IMR-90 (cell line): ENCODE measurements around the gene CABP2. TPM values are rescaled to one million over a fixed set of nuclear protein-coding genes. Genes with fewer than 3 reads are reported as not detected.
"Not testable (repeated sequence)": the region's sequence is repeated elsewhere in the genome, so short reads cannot be mapped to it uniquely, and the experiment has no call there.

Experiments used
- ATAC-seq: fragments of 200-7000 bp; cut with Tn5 transposase; 2 replicates; pipeline ENCODE4 v1.9.1; 2020; ENCODE audit warnings: low read depth, mild to moderate bottlenecking, moderate library complexity
- BruUV-seq: library from RNA; stranded (reverse); fragments of 400-500 nt; replicated peaks from 2 replicates; lab custom pipeline; 2021; lab: Mats Ljungman, UMichigan
- CTCF ChIA-PET: fragments of 300-600 bp; formaldehyde crosslinking; extraction: SDS; loops from one replicate; lab custom pipeline; 2021; ENCODE audit warnings: antibody characterized with exemption; lab: Yijun Ruan, JAX
- POLR2A ChIA-PET: fragments of 300-600 bp; sonication (Branson Sonifier 250); formaldehyde crosslinking; loops from one replicate; lab custom pipeline; 2022; ENCODE audit warnings: antibody characterized with exemption; ENCODE audit not compliant: unreplicated experiment; lab: Charles Lee
- DNase-seq: peaks from one replicate; pipeline ENCODE4 v3.0.0; 2013
- H2AFZ ChIP-seq: replicated peaks from 2 replicates; pipeline ENCODE3; 2013; ENCODE audit warnings: low read length, mild to moderate bottlenecking; ENCODE audit not compliant: poor library complexity
- H2AK5ac ChIP-seq: 2 replicates; pipeline ENCODE4 v1.6.1; 2013; ENCODE audit warnings: low read depth, low read length, inconsistent platforms
- H2AK9ac ChIP-seq: replicated peaks from 2 replicates; pipeline ENCODE3; 2013; ENCODE audit warnings: mild to moderate bottlenecking, low read depth, low read length, moderate library complexity; ENCODE audit not compliant: poor library complexity
- H2BK120ac ChIP-seq: 2 replicates; pipeline ENCODE4 v1.6.1; 2013; ENCODE audit warnings: low read depth, low read length, inconsistent platforms
- H2BK15ac ChIP-seq: 3 replicates; pipeline ENCODE4 v1.6.1; 2013; ENCODE audit warnings: low read depth, low read length, inconsistent platforms
- H2BK20ac ChIP-seq: 2 replicates; pipeline ENCODE4 v1.6.1; 2013; ENCODE audit warnings: low read depth, mild to moderate bottlenecking, inconsistent platforms, low read length, moderate library complexity
- H2BK5ac ChIP-seq: 2 replicates; pipeline ENCODE4 v1.6.1; 2013; ENCODE audit warnings: mild to moderate bottlenecking, low read depth, low read length, inconsistent platforms; ENCODE audit not compliant: poor library complexity, severe bottlenecking
- H3K14ac ChIP-seq: replicated peaks from 2 replicates; pipeline ENCODE4 v1.6.1; 2013; ENCODE audit warnings: low read depth, low read length, inconsistent platforms
- H3K18ac ChIP-seq: 2 replicates; pipeline ENCODE4 v1.6.1; 2013; ENCODE audit warnings: low read depth, low read length, control low read depth
- H3K23ac ChIP-seq: 2 replicates; pipeline ENCODE4 v1.6.1; 2013; ENCODE audit warnings: low read depth, low read length, inconsistent platforms
- H3K27ac ChIP-seq: 2 replicates; pipeline ENCODE4 v1.5.1; 2013; ENCODE audit warnings: mild to moderate bottlenecking, control low read depth, low read length; ENCODE audit not compliant: insufficient read depth
- H3K27me3 ChIP-seq: 2 replicates; pipeline ENCODE4 v1.6.1; 2013; ENCODE audit warnings: low read length; ENCODE audit not compliant: control insufficient read depth, insufficient read depth
- H3K36me3 ChIP-seq: 2 replicates; pipeline ENCODE4 v1.6.1; 2013; ENCODE audit warnings: low read length, mixed read lengths; ENCODE audit not compliant: control insufficient read depth, insufficient read depth
- H3K4ac ChIP-seq: 2 replicates; pipeline ENCODE4 v1.6.1; 2013; ENCODE audit warnings: low read depth, low read length, inconsistent platforms
- H3K4me1 ChIP-seq: 2 replicates; pipeline ENCODE4 v1.6.1; 2013; ENCODE audit warnings: low read length, mixed read lengths; ENCODE audit not compliant: control insufficient read depth, insufficient read depth
- H3K4me2 ChIP-seq: 2 replicates; pipeline ENCODE4 v1.6.1; 2013; ENCODE audit warnings: low read depth, mild to moderate bottlenecking, control low read depth, low read length, moderate library complexity
- H3K4me3 ChIP-seq: 2 replicates; pipeline ENCODE4 v1.5.1; 2013; ENCODE audit warnings: low read depth, mild to moderate bottlenecking, control low read depth, low read length, moderate library complexity; ENCODE audit not compliant: insufficient read depth
- H3K56ac ChIP-seq: 2 replicates; pipeline ENCODE4 v1.6.1; 2013; ENCODE audit warnings: low read length, inconsistent platforms; ENCODE audit not compliant: insufficient read depth; ENCODE audit errors: extremely low read depth
- H3K79me1 ChIP-seq, 2 experiments: 2 replicates each; pipeline ENCODE4 v1.6.1; 2013; ENCODE audit warnings: low read length in 2 of 2, inconsistent platforms in 1 of 2, low read depth in 1 of 2
- H3K9ac ChIP-seq: 2 replicates; pipeline ENCODE4 v1.6.1; 2013; ENCODE audit warnings: low read depth, low read length, control low read depth
- H3K9me1 ChIP-seq: 2 replicates; pipeline ENCODE4 v1.6.1; 2013; ENCODE audit warnings: low read length, inconsistent platforms; ENCODE audit not compliant: insufficient read depth
- H3K9me3 ChIP-seq: 2 replicates; pipeline ENCODE4 v1.6.1; 2013; ENCODE audit warnings: low read length; ENCODE audit not compliant: control insufficient read depth, insufficient read depth
- H4K20me1 ChIP-seq: 2 replicates; pipeline ENCODE4 v1.6.1; 2013; ENCODE audit warnings: low read length, inconsistent platforms; ENCODE audit not compliant: insufficient read depth
- H4K5ac ChIP-seq: 2 replicates; pipeline ENCODE4 v1.6.1; 2013; ENCODE audit warnings: mild to moderate bottlenecking, low read depth, low read length, control low read depth
- H4K8ac ChIP-seq, 2 experiments: 2 replicates each; pipeline ENCODE4 v1.6.1; 2013; ENCODE audit warnings: low read depth in 2 of 2, low read length in 2 of 2, control low read depth in 1 of 2, inconsistent platforms in 1 of 2
- H4K91ac ChIP-seq: 2 replicates; pipeline ENCODE4 v1.6.1; 2013; ENCODE audit warnings: low read depth, low read length, inconsistent platforms; ENCODE audit not compliant: insufficient read depth
- BHLHE40 ChIP-seq: fragments of 150-350 bp; IDR thresholded peaks from 2 replicates; pipeline ENCODE4 v1.6.1; 2016; ENCODE audit warnings: mild to moderate bottlenecking, low read depth, low read length
- FOS ChIP-seq: fragments of 150-350 bp; IDR thresholded peaks from 2 replicates; pipeline ENCODE4 v1.6.1; 2016; ENCODE audit warnings: low read depth, low read length
- NFE2L2 ChIP-seq: fragments of 150-350 bp; IDR thresholded peaks from 2 replicates; pipeline ENCODE4 v1.6.1; 2016; ENCODE audit warnings: low read depth, mild to moderate bottlenecking, low read length
- RAD21 ChIP-seq: IDR thresholded peaks from 2 replicates; pipeline ENCODE4 v1.6.1; 2012; ENCODE audit warnings: low read length, improper control_type of control experiment
- WGBS, 2 experiments: methylation state at CpG; one replicate each; pipeline versions ENCODE4 v1.1.5 to v1.1.7; 2013; ENCODE audit warnings: missing lambda C conversion rate in 2 of 2; ENCODE audit not compliant: insufficient read length in 1 of 2; ENCODE audit errors: extremely low coverage in 2 of 2; 5-methylcytosine and 5-hydroxymethylcytosine counted together
- dilution Hi-C: fragments of 300-500 bp; cut with HindIII; formaldehyde crosslinking; loops from one replicate; pipeline ENCODE4 v1.14.3; 2018; ENCODE audit warnings: low sequenced_read_pairs; ENCODE audit not compliant: unreplicated experiment
- in situ Hi-C: fragments of 300-500 bp; cut with MboI; formaldehyde crosslinking; loops from 3 replicates; pipeline ENCODE4 v1.14.3; 2019; ENCODE audit warnings: low sequenced_read_pairs, inconsistent platforms, mixed read lengths
- intact Hi-C: fragments of 100-400 bp; cut with micrococcal nuclease; formaldehyde crosslinking; loops from 2 replicates; pipeline ENCODE4 v1.10.0; 2022
- polyA plus RNA-seq, 3 experiments: library from polyadenylated mRNA; depleted of rRNA; stranded (reverse); fragments of >200 nt; gene quantifications; 2 replicates each; pipeline ENCODE4 v1.2.3, GENCODE V29; 2012; ENCODE audit warnings: low replicate concordance in 1 of 3
- total RNA-seq: library from RNA; depleted of rRNA; stranded (reverse); fragments of >200 nt; gene quantifications from 2 replicates; pipeline ENCODE4 v1.2.3, GENCODE V29; 2012

CABP2 gene
- total and polyA plus RNA-seq, 2 of the 4 experiments (the other 2 are of a cell fraction): not detected

DNA sequence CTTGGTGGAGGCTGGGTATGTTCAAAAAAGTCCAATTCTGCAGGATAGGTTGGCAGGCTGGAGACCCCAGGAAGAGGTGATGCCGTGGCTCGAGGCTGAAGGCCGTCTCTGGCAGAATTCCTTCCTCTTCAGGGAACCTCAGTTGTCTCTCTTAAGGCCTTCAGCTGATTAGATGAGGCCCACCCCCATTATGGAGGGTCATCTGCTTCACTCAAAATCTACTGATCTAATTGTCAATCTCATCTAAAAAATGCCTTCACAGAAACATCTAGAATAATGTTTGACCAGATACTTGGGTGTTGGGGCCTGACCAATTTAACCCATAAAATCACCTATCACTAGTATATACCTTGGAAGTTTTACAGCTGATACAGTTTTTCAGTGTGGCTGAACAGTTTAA, 33.0 kb upstream of the CABP2 start:
- Histone ChIP-seq H2AK9ac (no peak overlapping the region), H3K79me1 (no peaks in the 10 kb centered on the region), H3K36me3 (no peaks in the 10 kb centered on the region), H4K91ac (no peak overlapping the region), H4K8ac (no peak overlapping the region), H2BK15ac (no peak overlapping the region), H3K14ac (no peak overlapping the region), H3K9me1 (no peaks in the 10 kb centered on the region), H2BK20ac (no peak overlapping the region), H4K5ac (no peak overlapping the region), H3K4me3 (no peak overlapping the region), H2AFZ (no peak overlapping the region), H2BK5ac (no peak overlapping the region), H2AK5ac (no peak overlapping the region), H3K23ac (no peak overlapping the region), H3K4ac (no peak overlapping the region), H3K4me2 (no peak overlapping the region), H3K4me1 (no peaks in the 10 kb centered on the region), H3K27ac (no peak overlapping the region), H2BK120ac (no peak overlapping the region), H4K20me1 (no peaks in the 10 kb centered on the region), H3K18ac (no peak overlapping the region), H3K9ac (no peak overlapping the region), H3K9me3 (peaks cover 5% of the 10 kb centered on the region; the same call in 1 of the 2 replicates), H3K27me3 (peaks cover 4% of the 10 kb centered on the region; the same call in 1 of the 2 replicates), H3K56ac (no peak overlapping the region)
- ChIA-PET CTCF (no interaction called here), POLR2A (no interaction called here)
- TF ChIP-seq FOS (no peak), BHLHE40 (no peak), RAD21 (no peak), NFE2L2 (no peak)
- no TSS peak for BruUV-seq
- in situ Hi-C loops: no loop called here
- DNase-seq (no peak), ATAC-seq (no peak)
- no CpG with 5 or more reads among the region's 3 CpGs for WGBS, 2 experiments
- intact Hi-C loops: no loop called here
- dilution Hi-C loops: no loop called here

DNA sequence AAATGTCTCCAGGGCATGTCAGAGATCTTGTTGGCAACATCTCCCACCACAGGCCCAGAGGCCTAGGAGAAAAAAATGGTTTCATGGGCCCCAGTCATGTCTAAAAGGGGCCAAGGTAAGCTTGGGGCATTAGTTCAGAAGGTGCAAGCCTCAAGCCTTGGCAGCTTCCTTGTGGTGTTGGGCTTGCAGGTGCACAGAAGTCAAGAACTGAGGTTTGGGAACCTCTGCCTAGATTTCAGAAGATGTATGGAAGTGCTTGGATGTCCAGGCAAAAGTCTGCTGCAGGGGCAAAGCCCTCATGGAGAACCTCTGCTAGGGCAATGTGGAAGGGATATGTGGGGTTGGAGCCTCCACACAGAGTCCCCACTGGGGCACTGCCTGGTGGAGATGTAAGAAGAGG, 28.5 kb upstream of the CABP2 start:
- in situ Hi-C loops, H3K9me1 ChIP-seq, H3K18ac ChIP-seq: not testable (repeated sequence)

More for the DNA sequence above, 28.5 kb upstream of the CABP2 start:
- H2AK5ac ChIP-seq, H3K36me3 ChIP-seq, H3K79me1 ChIP-seq, H4K20me1 ChIP-seq, ATAC-seq, H3K9ac ChIP-seq, DNase-seq, H3K27me3 ChIP-seq, BruUV-seq, POLR2A ChIA-PET, H3K4ac ChIP-seq, H3K56ac ChIP-seq, H3K4me3 ChIP-seq, H2BK15ac ChIP-seq, H3K4me2 ChIP-seq, H3K23ac ChIP-seq, H2BK120ac ChIP-seq, H2BK20ac ChIP-seq, intact Hi-C loops, H4K8ac ChIP-seq, H3K4me1 ChIP-seq, CTCF ChIA-PET, H3K9me3 ChIP-seq, H4K5ac ChIP-seq, H4K91ac ChIP-seq, H3K27ac ChIP-seq, H3K14ac ChIP-seq, H2AFZ ChIP-seq, H2AK9ac ChIP-seq, H2BK5ac ChIP-seq, dilution Hi-C loops: not testable (repeated sequence)
